Naive thymus-derived CD4-positive, alpha-beta T cell (primary cell): Measurements from ENCODE around the gene ABHD12. TPM values are rescaled to one million over a fixed set of nuclear protein-coding genes. Genes with fewer than 3 reads are reported as not detected.

Experiments used
- ATAC-seq: fragments of 150-1000 bp; cut with Tn5 transposase; 2 replicates; pipeline ENCODE4 v1.10.0; 2021; ENCODE audit warnings: mild to moderate bottlenecking, moderate library complexity
- CTCF ChIA-PET: fragments of 350-600 bp; sonication (Branson Sonifier 250); formaldehyde crosslinking; loops from one replicate; lab custom pipeline; 2021; ENCODE audit warnings: antibody characterized with exemption; lab: Charles Lee
- POLR2A ChIA-PET: fragments of 350-600 bp; sonication (Branson Sonifier 250); formaldehyde crosslinking; loops from one replicate; lab custom pipeline; 2021; ENCODE audit warnings: antibody characterized with exemption, inconsistent platforms; lab: Charles Lee
- DNase-seq, 9 donors: peaks; one replicate each; pipeline versions ENCODE4 v3.0.0 to v3.0.0-alpha.2; 2020 to 2022; ENCODE audit warnings: mixed read lengths in 1 of 9
- H3K27ac ChIP-seq: one replicate; pipeline ENCODE4 v1.7.0; 2013; ENCODE audit warnings: mild to moderate bottlenecking, low read depth, low read length, moderate library complexity
- H3K27me3 ChIP-seq, 2 donors: one replicate each; pipeline ENCODE4 v1.7.0; 2013; ENCODE audit warnings: low read length in 2 of 2, mild to moderate bottlenecking in 2 of 2, moderate library complexity in 2 of 2; ENCODE audit not compliant: control insufficient read depth in 2 of 2, insufficient read depth in 2 of 2
- H3K36me3 ChIP-seq, 3 experiments: 1 replicate in 2 of 3; 2 replicates in 1 of 3; pipeline ENCODE4 v1.7.0; 2013; ENCODE audit warnings: low read length in 3 of 3, mild to moderate bottlenecking in 3 of 3, moderate library complexity in 1 of 3; ENCODE audit not compliant: insufficient read depth in 3 of 3, control insufficient read depth in 2 of 3
- H3K4me1 ChIP-seq, 2 donors: one replicate each; pipeline ENCODE4 v1.7.0; 2013; ENCODE audit warnings: low read length in 2 of 2, mild to moderate bottlenecking in 2 of 2, moderate library complexity in 1 of 2; ENCODE audit not compliant: control insufficient read depth in 2 of 2, insufficient read depth in 2 of 2
- H3K4me3 ChIP-seq: 2 replicates; pipeline ENCODE4 v1.7.0; 2013; ENCODE audit warnings: mild to moderate bottlenecking, low read length
- H3K9me3 ChIP-seq, 3 experiments: 1 replicate in 2 of 3; 2 replicates in 1 of 3; pipeline ENCODE4 v1.7.0; 2013; ENCODE audit warnings: low read length in 3 of 3; ENCODE audit not compliant: control insufficient read depth in 2 of 3
- H3K27ac Mint-ChIP-seq, 9 donors: one replicate each; pipeline ENCODE4 v1.8.0; 2020 to 2022; ENCODE audit warnings: mixed read lengths in 9 of 9, mild to moderate bottlenecking in 8 of 9, moderate library complexity in 5 of 9, inconsistent platforms in 2 of 9
- H3K27me3 Mint-ChIP-seq, 5 donors: one replicate each; pipeline ENCODE4 v1.8.0; 2021 to 2022; ENCODE audit warnings: mixed read lengths in 5 of 5, mild to moderate bottlenecking in 1 of 5
- H3K36me3 Mint-ChIP-seq, 5 donors: one replicate each; pipeline ENCODE4 v1.8.0; 2020 to 2022; ENCODE audit warnings: mixed read lengths in 5 of 5, mild to moderate bottlenecking in 3 of 5, inconsistent platforms in 1 of 5
- H3K4me1 Mint-ChIP-seq, 7 donors: one replicate each; pipeline ENCODE4 v1.8.0; 2020 to 2022; ENCODE audit warnings: mixed read lengths in 7 of 7, mild to moderate bottlenecking in 3 of 7, inconsistent platforms in 1 of 7
- H3K4me3 Mint-ChIP-seq, 10 donors: one replicate each; pipeline ENCODE4 v1.8.0; 2020 to 2022; ENCODE audit warnings: mild to moderate bottlenecking in 10 of 10, mixed read lengths in 10 of 10, moderate library complexity in 6 of 10, inconsistent platforms in 2 of 10
- H3K9me3 Mint-ChIP-seq, 11 donors: one replicate each; pipeline ENCODE4 v1.8.0; 2020 to 2022; ENCODE audit warnings: mixed read lengths in 11 of 11, mild to moderate bottlenecking in 4 of 11, inconsistent platforms in 1 of 11, moderate library complexity in 1 of 11
- intact Hi-C, 2 donors: fragments of 100-400 bp; cut with micrococcal nuclease; formaldehyde crosslinking; loops; one replicate each; pipeline ENCODE4 v1.15.1; 2023
- polyA plus RNA-seq, 2 donors: library from polyadenylated mRNA; unstranded; fragments of 300-500 nt; fragmentation: Illumina TruSeq; gene quantifications; one replicate each; pipeline ENCODE4 v1.2.3, GENCODE V29; 2021
- total RNA-seq, 6 experiments: library from RNA in 5 of 6; stranded (reverse) in 5 of 6; gene quantifications; 1 replicate in 5 of 6; 2 replicates in 1 of 6; pipeline ENCODE4 v1.2.3 and lab custom pipeline; 2021 to 2026

ABHD12 gene
- total and polyA plus RNA-seq, 7 experiments from 2014 or later = 16.5 to 29.7 (median 24.1) TPM

DNA sequence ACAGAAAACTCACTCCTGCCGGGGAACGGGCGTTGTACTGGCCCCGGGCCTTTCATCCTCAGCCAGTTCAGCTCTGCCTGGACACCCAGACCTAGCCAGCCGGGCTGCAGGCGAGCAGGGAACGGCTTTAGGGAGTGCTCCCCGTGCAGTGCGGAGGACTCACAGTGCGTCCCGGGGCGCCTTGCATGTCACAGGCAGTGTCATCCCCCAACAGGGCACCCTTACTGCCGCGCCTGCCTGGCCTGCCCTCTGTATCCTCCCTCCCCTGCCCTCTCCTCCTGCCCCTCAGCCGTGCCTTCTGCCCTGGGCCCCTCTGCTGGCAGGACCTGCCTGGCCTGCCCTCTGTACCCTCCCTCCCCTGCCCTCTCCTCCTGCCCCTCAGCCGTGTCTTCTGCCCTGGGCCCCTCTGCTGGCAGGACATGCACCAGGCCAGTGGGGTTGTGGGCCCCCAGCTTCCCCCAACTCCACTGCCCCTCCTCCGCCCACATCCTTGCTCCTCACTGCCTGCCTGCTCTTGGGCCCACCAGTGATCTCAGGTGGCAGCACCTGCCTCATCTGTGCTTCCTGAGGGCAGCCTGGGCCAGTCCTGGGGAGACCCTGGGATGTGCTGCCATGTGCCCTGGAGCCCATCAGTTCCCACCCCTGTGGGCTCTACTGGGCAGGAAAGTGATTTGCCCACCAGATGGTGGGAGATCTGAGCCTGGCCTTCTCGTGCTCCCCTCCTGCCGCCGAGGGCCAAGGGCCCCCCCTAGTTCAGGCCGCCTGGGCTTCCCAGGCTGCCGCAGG lies 99.8 kb downstream of the ABHD12 start:
- no peaks in the 10 kb centered on the region for H3K4me1 ChIP-seq
- H3K27ac ChIP-seq = no peak overlapping the region
- no peak for ATAC-seq
- Mint-ChIP-seq H3K27me3 (no peaks in the 10 kb centered on the region), H3K4me3 (no peak overlapping the region), H3K27ac (peak overlapping the region in 1 of 9 donors; percentile 28), H3K4me1 (peaks cover 0 to 12% (median 0%) of the 10 kb centered on the region in 7 donors), H3K9me3 (peaks cover 0 to 3% (median 0%) of the 10 kb centered on the region in 11 donors), H3K36me3 (peaks cover 0 to 22% (median 5%) of the 10 kb centered on the region in 5 donors)
- ChIA-PET CTCF (no interaction called here), POLR2A (interaction anchor here (0.9 kb wide), 1 partner anchor 24 kb away, joined by 3 read pairs; no protein-coding TSS in a partner anchor)
- peaks cover 0 to 70% (median 0%) of the 10 kb centered on the region in 3 experiments for H3K36me3 ChIP-seq
- no peak overlapping the region for H3K4me3 ChIP-seq
- H3K9me3 ChIP-seq = no peaks in the 10 kb centered on the region
- no peak for DNase-seq
- intact Hi-C loops = no loop called here
- no peaks in the 10 kb centered on the region for H3K27me3 ChIP-seq

DNA sequence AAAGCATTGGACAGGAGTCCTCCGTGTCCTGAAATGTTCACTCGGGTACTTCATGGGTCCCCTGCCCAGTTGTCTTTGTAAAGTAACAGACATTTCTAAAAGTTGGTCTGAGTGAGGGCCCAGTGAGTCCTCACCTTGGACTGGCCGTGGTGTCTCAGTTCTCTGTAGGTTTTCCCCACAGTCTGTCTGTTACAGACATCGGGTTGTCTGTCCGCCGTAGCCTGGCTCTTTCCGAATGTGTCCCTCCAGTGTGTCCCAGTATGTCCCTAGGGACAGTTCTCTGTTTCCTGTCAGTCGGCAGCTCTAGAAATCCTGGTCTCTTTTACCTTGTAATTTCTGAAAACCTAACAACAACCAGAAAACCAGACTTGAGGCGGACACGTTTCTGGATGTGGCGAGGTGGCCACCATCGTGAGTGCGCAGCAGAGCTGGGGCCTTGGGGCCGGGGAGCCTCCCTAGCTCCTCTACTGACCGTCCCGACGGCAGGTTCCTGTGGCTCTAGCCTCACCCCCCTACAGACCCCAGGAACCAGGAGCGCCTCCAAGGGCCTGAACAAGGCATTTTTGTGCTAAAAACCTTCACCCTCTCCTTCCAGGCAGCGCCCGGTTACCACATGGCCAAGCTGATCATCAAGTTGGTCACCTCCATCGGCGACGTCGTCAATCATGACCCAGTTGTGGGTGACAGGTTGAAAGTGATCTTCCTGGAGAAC lies 100.6 kb downstream of the ABHD12 start:
- Mint-ChIP-seq H3K27ac (peak overlapping the region in 2 of 9 donors; percentile 38 to 68), H3K4me3 (no peak overlapping the region), H3K36me3 (peaks cover 0 to 30% (median 8%) of the 10 kb centered on the region in 5 donors), H3K9me3 (peaks cover 0 to 3% (median 0%) of the 10 kb centered on the region in 11 donors), H3K27me3 (no peaks in the 10 kb centered on the region), H3K4me1 (peaks cover 0 to 12% (median 0%) of the 10 kb centered on the region in 7 donors)
- Histone ChIP-seq H3K27ac (no peak overlapping the region), H3K4me3 (no peak overlapping the region), H3K36me3 (peaks cover 0 to 73% (median 4%) of the 10 kb centered on the region in 3 experiments), H3K4me1 (no peaks in the 10 kb centered on the region), H3K27me3 (no peaks in the 10 kb centered on the region), H3K9me3 (no peaks in the 10 kb centered on the region)
- ChIA-PET POLR2A (interaction anchor here (0.9 kb wide), 1 partner anchor 23 kb away, joined by 3 read pairs; no protein-coding TSS in a partner anchor), CTCF (interaction anchor here (0.8 kb wide), 1 partner anchor 109 kb away, joined by 4 read pairs; no protein-coding TSS in a partner anchor)
- no peak for DNase-seq
- ATAC-seq = no peak
- intact Hi-C loops = no loop called here

DNA sequence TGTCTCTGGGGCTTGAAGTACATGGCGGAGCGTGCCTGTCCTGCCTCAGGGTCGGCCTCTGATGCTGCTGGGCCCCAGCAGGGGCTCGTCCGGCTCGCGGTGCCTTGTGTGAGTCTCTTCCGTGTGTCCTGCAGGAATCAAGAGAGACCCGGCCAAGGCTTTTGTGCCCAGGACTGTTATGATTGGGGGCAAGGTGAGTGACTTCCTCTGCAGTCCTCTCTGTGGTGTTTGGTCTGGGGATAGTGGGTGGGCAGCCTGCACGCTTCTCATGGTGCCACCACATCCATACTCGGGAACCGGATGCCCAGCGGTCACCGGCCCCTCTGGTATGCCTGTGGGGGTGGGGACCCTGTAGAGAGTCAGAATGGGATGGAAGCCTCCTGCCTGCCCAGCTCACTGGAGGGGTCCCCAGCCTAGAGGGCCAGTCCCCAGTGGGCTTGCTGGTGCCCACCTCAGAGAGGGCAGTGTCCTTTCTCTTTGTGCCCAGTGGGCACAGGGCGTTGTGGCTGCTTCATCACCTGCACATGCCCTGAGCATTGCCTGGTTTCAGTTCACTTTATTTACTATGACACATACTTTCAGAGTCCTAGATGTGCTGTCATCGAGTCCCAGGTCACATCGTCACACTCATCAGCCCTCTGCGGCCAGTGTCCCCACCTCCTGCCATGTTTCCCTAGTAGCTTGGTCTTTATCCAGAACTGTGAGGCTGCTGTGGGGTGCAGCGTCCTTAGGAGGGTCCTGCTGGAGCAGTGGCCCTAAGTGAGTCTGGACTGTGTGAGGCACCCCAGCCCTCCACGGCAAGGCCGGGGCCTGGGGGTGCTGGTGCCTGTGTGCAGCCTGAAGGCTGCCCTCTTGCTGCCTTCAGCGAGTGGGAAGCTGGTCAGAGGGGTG lies 102.1 kb downstream of the ABHD12 start:
- H3K27me3 Mint-ChIP-seq = no peaks in the 10 kb centered on the region
- no peak overlapping the region for H3K4me3 Mint-ChIP-seq
- Histone ChIP-seq H3K4me3 (no peak overlapping the region), H3K27me3 (no peaks in the 10 kb centered on the region), H3K27ac (no peak overlapping the region), H3K4me1 (no peaks in the 10 kb centered on the region), H3K36me3 (peaks cover 0 to 87% (median 4%) of the 10 kb centered on the region in 3 experiments), H3K9me3 (no peaks in the 10 kb centered on the region)
- ChIA-PET CTCF (no interaction called here), POLR2A (no interaction called here)
- H3K9me3 Mint-ChIP-seq = peaks cover 0 to 3% (median 0%) of the 10 kb centered on the region in 11 donors
- H3K4me1 Mint-ChIP-seq = peaks cover 0 to 2% (median 0%) of the 10 kb centered on the region in 7 donors
- ATAC-seq = no peak
- intact Hi-C loops = no loop called here
- H3K27ac Mint-ChIP-seq = no peak overlapping the region
- DNase-seq = no peak
- peaks cover 0 to 38% (median 8%) of the 10 kb centered on the region in 5 donors for H3K36me3 Mint-ChIP-seq

DNA sequence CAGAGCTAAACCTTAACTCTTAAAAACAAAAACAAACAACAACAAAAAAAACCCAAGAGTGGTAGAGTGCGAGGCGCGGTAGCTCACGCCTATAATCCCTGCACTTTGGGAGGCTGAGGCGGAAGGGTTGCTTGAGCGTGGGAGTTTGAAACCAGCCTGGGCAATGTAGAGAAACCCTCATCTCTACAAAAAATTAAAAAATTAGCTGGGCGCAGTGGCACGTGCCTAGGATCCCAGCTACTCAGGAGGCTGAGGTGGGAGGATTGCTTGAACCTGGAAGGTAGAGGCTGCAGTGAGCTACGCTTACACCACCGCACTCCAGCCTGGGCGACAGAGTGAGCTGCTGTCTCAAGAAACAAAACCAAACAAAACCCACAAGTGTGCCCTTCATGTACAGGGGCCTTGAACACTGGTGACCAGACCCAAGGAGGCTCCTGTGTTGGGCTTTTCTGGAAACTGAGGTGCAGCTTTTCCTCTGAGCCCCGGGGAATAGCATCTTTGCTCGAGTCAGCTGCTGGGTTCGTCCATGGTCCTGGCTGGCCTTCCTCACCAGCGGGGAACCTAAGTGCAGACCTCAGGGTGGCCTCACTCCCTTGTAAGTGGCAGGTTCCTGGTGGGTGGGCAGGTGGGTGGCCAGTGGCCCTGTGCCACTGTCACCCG lies 102.9 kb downstream of the ABHD12 start:
- DNase-seq = no peak
- H3K4me3 ChIP-seq = no peak overlapping the region
- Mint-ChIP-seq H3K4me3 (no peak overlapping the region), H3K27me3 (no peaks in the 10 kb centered on the region), H3K9me3 (peaks cover 0 to 3% (median 0%) of the 10 kb centered on the region in 11 donors), H3K4me1 (peaks cover 0 to under 1% (median 0%) of the 10 kb centered on the region in 7 donors), H3K36me3 (peaks cover 0 to 34% (median 8%) of the 10 kb centered on the region in 5 donors), H3K27ac (no peak overlapping the region)
- peaks cover 0 to 94% (median 4%) of the 10 kb centered on the region in 3 experiments for H3K36me3 ChIP-seq
- CTCF ChIA-PET = no interaction called here
- POLR2A ChIA-PET = no interaction called here
- H3K9me3 ChIP-seq = no peaks in the 10 kb centered on the region
- H3K4me1 ChIP-seq = no peaks in the 10 kb centered on the region
- intact Hi-C loops = no loop called here
- H3K27me3 ChIP-seq = no peaks in the 10 kb centered on the region
- H3K27ac ChIP-seq = no peak overlapping the region
- no peak for ATAC-seq

DNA sequence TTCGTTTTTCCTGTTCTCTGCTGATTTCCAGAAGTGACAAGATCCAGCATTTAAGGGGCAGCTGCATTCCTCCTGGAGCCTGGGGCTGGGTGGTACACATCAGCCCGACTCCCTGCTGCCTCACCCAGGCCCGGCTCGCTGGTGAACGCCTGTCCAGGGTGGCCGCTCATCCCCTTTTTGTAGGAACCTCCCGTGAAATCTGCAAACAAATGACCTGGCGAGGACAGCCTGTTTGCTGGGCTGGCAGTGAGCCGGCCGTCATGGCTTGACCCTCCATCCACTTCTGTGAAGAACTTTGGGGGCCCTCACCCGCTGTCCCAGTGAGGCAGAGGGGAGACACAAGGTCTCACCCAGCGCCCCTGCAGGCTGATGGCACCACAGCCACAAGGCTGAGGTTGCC lies 103.7 kb downstream of the ABHD12 start:
- H3K27ac Mint-ChIP-seq = peak overlapping the region in 2 of 9 donors; percentile 28 to 36

More for the DNA sequence above, 103.7 kb downstream of the ABHD12 start:
- intact Hi-C loops = no loop called here
- no peaks in the 10 kb centered on the region for H3K4me1 ChIP-seq
- Mint-ChIP-seq H3K9me3 (peaks cover 0 to 3% (median 0%) of the 10 kb centered on the region in 11 donors), H3K4me1 (peaks cover 0 to 6% (median 0%) of the 10 kb centered on the region in 7 donors), H3K4me3 (no peak overlapping the region), H3K36me3 (peaks cover 0 to 37% (median 8%) of the 10 kb centered on the region in 5 donors), H3K27me3 (no peaks in the 10 kb centered on the region)
- no peak overlapping the region for H3K27ac ChIP-seq
- no peaks in the 10 kb centered on the region for H3K9me3 ChIP-seq
- no peaks in the 10 kb centered on the region for H3K27me3 ChIP-seq
- peaks cover 0 to 98% (median 4%) of the 10 kb centered on the region in 3 experiments for H3K36me3 ChIP-seq
- POLR2A ChIA-PET = no interaction called here
- H3K4me3 ChIP-seq = no peak overlapping the region
- ATAC-seq (no peak), DNase-seq (no peak)
- CTCF ChIA-PET = no interaction called here
